ENCODE results near the gene HS3ST6.
"Not testable (repeated sequence)": the region's sequence is repeated elsewhere in the genome, so short reads cannot be mapped to it uniquely, and the experiment has no call there.

Gene HS3ST6

GRCh38 chr16:1877804-1878203 is 40.4 kb downstream of the HS3ST6 start:
- no peak for DNase-seq (ENCODE audit: low read depth in 2 of 2)

GRCh38 chr16:1877089-1877488 is 41.1 kb downstream of the HS3ST6 start:
- no peak for DNase-seq (ENCODE audit: low read depth in 2 of 2)

- DNase-seq (ENCODE audit: low read depth in 2 of 2), result no peak
These were observed 41.7 kb downstream of the HS3ST6 start for GRCh38 chr16:1876468-1876867.

GRCh38 chr16:1876066-1876465 is 42.1 kb downstream of the HS3ST6 start:
- DNase-seq (ENCODE audit: low read depth in 2 of 2), result not testable (repeated sequence)

GRCh38 chr16:1874854-1875253 is 43.4 kb downstream of the HS3ST6 start:
- no peak for DNase-seq (ENCODE audit: low read depth in 2 of 2)

GRCh38 chr16:1871974-1872635 is 46.1 kb downstream of the HS3ST6 start, which contains the start of gene MEIOB:
Gene MEIOB, minus strand, starts transcription at chr16:1872164. Its CDS starts 3,989 bp downstream, at chr16:1868175.
- peak; percentile 11 to 30 for DNase-seq (ENCODE audit: low read depth in 2 of 2)

GRCh38 chr16:1870365-1871082 is 47.7 kb downstream of the HS3ST6 start:
- no peak for DNase-seq (ENCODE audit: low read depth in 2 of 2)

GRCh38 chr16:1865902-1866690 is 52.1 kb downstream of the HS3ST6 start:
- no peak for DNase-seq (ENCODE audit: low read depth in 2 of 2)

- DNase-seq (ENCODE audit: low read depth in 2 of 2), result no peak
These were observed 54.3 kb downstream of the HS3ST6 start for GRCh38 chr16:1863681-1864460.

- DNase-seq (ENCODE audit: low read depth in 2 of 2), result no peak
These were observed 55.8 kb downstream of the HS3ST6 start for GRCh38 chr16:1862394-1862793.

- no peak for DNase-seq (ENCODE audit: low read depth in 2 of 2)
These were observed 56.5 kb downstream of the HS3ST6 start for GRCh38 chr16:1861730-1862129.
